Activated CD4-positive, alpha-beta T cell treated with anti-CD3 and anti-CD28 coated beads for 48 hours (primary cell): ENCODE data around the gene POR.
"Not testable (repeated sequence)": the region's sequence is repeated elsewhere in the genome, so short reads cannot be mapped to it uniquely, and the experiment has no call there.

ENCODE experiments used
- DNase-seq: peaks from one replicate; pipeline ENCODE4 v3.0.0-alpha.2; 2020

Gene POR

GRCh38 chr7:75914655-75915415 is at the start of gene POR:
POR (plus strand) TSS chr7:75915155; CDS start chr7:75954002, 38,847 bp downstream.
- DNase-seq = peak; percentile 96

DNA sequence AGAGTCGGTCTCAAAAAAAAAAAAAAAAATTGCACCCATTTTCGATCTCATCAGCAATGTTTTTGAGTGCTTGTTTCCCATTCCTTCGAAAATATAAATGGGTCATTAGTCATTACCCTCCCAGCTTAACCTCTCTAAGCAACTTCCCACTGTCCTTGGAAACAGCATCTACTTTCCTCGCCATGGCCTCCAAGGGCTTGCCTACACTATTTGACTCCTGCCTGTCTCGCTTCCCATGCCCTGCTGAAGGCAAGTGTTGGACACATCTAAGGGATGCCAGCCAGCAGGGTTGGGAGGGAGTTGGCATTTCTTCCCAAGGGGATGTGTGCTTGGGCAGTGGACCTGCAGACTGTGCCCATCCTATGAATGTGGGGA is 48.9 kb upstream of the POR start:
- DNase-seq = no peak

DNA sequence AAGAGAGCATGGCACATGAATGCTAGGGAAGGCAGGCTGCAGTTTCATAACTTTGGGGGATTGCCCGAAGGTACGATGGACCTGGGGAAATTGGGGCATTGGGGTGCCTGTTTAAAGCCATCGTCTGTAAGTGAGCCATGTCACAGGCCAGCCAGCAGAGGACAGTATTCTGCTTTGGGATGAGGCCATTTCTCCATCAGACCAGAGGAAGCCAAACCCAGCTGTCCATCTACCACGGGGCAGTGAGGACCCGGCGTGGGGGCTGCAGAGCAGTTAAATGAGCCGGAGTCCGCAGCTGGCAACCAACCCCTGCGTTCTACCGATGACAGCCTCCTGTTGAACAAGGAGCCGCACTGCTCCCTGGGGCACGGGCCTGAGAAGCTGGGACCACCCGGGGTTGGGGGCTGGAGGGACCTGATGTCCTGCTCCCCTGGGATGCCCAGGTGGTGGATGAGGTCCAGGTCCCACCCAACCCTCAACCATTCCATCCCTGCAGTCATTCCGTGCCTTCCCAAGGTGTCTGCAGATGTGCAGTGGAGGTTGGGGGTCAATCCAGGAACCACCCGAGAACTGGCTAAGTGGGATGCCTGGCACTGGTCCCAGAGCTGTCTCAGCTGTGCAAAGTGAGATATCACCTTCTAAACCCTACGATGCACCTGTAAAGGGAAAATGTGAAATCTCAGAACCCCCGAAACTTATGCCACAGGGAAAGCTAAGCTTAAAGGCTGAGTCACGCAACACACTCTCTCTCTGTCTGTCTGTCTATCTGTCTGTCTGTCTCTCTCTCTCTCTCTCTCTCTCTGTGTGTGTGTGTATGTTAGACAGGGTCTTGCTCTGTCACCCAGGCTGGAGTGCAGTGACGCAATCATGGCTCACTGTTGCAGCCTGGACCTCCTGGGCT is 48.2 kb upstream of the POR start:
- peak; percentile 54 for DNase-seq

DNA sequence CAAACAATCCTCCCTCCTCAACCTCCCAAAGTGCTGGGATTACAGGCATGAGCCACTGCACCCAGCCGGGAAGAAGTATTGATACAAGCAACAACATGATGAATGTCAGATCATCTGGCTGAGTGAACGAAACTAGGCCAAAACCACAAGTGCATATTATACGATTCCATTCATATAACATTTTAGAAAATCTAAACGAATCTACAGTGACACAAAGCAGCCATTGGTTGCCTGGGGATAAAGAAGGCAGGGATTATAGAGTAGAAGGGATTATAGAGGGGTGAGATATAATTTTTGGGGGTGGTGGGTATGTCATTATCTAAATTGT is 47.6 kb upstream of the POR start:
- DNase-seq = no peak

DNA sequence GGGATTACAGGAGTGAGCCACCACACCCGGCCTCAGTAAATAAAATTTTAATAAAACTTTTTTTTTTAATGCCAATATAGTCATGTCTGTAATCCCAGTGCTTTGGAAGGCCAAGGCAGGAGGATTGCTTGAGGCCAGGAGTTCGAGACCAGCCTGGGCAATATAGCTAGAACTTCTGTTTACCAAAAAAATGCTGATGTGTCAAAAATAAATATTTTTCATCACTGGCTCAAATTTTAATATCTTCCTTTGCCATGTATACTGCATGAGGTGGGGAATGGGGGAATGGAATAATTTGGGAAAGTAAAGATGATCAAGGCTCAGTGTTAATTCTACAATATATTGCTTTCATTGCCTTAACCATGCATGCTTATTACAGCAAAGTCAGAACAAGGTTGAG is 46.8 kb upstream of the POR start:
- no peak for DNase-seq

- DNase-seq = peak; percentile 41
Observed at GRCh38 chr7:75869776-75870379, 45.1 kb upstream of the POR start.

DNA sequence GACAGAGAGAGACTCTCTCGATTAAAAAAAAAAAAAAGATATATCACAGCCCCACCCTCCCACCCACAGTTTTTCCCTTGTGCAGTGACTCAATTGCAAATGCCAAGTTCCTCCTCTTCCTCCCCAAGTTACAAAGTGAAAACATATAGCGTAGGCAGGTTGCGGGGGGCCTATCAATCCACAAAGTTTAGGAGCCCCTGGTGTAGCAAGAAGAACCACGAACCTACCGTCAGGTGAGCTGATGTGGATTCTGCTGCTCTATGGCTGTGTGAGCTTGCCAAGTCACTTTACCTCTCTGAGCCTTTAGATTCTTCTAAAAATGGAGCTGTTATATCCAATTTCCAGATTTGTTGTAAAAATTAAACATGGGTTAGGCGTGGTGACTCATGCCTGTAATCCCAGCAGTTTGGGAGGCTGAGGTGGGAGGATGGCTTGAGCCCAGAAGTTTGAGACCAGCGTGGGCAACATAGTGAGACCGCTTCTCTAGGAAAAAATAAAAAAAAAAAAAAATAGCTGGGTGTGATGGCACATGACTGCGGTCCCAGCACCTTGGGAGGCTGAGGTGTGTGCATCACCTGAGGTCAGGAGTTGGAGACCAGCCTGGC is 44.3 kb upstream of the POR start:
- DNase-seq = peak; percentile 37

DNA sequence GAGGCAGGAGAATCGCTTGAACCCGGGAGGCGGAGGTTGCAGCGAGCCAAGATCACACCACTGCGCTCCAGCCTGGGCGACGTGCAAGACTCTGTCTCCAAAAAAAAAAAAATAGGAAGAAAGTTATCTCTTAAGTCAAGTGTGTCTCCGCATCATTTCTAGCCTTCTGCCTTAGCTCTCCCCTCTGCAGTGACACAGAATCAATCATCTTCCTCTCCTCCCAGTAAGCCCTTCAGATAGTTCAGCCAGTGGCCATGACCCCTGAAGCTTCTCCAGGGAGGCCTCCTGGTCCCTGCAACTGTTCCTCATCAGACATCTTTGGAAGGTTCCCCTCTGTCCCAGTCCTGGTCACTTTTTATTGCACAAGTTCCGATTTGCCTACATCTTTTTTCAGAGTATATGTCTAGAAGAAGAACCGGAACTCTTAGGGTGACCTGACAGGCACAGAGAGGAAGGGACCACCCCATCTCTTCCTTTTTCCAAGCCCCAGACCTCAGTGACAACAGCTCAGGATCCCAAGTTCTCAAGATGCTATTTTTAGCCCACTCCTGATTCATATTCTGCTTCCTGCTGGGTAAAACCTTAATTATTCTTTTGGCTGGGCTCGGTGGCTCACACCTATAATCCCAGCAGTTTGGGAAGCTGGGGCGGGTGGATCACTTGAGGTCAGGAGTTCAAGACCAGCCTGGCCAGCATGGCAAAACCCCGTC is 42.7 kb upstream of the POR start:
- no peak for DNase-seq

GRCh38 chr7:75874180-75874579 is 40.8 kb upstream of the POR start:
- not testable (repeated sequence) for DNase-seq

- DNase-seq = no peak
Observed at GRCh38 chr7:75875113-75876080, 39.6 kb upstream of the POR start.

DNA sequence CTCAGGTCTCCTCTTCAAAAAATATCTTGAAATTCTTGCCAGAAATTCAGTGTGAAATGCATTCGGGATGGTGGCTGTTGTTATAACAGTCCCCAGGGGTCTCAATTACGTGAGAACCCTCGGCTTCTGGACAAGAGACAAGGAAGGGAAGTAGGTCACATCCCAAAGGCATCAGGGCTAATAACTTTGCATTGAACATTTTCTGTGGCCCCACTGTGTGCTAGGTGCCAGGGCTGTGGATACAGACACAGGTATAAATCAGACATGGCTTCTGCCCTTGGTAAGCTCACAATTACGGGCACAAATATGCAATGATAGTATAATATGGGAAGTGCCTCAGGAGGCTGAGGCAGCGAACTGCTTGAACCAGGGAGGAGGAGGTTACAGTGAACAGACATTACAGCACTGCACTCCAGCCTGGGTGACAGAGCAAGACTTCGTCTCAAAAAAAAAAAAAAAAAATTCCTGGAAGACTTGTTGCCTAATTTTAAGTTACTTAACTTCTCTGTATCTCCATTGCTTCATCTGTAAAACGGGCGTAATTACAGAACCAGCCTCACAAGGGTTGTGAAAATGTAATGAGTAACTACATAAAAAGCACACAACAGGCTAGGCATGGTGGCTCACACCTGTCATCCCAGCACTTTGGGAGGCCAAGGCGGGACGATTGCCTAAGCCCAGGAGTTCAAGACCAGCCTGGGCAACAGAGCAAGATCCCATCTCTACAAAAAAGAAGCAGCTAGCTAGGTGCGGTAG is 38.7 kb upstream of the POR start:
- DNase-seq = no peak

- no peak for DNase-seq
Observed at GRCh38 chr7:75878312-75878768, 36.6 kb upstream of the POR start.

DNA sequence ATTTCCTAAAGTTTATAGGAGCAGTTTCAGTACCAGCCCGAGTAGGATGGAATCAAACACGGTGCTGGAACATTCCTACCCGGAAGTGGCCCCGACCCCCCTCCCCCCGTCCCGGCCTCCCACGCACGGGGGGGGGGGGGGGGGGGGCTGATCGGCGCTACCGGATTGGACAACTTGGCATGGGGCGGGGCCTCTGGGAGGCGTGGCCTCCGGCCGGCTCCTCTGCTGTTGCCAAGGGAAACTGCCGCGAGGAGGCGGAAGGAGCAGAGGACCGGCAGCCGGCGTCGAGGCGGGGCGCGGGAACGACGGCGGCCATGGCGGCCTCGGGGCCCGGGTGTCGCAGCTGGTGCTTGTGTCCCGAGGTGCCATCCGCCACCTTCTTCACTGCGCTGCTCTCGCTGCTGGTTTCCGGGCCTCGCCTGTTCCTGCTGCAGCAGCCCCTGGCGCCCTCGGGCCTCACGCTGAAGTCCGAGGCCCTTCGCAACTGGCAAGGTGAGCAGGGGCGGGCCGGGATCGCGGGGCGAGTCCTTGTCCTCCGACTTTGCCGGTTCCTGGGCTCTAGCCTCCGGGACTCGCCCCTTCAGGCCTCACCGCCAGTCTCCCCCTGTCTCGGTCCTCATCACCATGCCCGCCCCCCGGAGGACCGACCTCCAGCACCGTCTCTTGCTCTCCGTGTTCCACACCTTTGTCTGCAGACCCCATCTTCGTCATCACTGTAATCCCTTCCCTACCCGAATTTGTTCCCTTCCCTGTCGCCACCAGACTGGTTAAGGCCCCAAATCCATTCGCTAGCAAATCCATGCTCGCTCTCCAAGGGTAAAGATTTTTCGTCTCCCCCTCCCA is 36.0 kb upstream of the POR start, which contains the start of gene RHBDD2:
RHBDD2 (plus strand) TSS at position 266 of the 843 bp plus-strand sequence; CDS start at position 315, 49 bp downstream.
- peak; percentile 98 for DNase-seq

DNA sequence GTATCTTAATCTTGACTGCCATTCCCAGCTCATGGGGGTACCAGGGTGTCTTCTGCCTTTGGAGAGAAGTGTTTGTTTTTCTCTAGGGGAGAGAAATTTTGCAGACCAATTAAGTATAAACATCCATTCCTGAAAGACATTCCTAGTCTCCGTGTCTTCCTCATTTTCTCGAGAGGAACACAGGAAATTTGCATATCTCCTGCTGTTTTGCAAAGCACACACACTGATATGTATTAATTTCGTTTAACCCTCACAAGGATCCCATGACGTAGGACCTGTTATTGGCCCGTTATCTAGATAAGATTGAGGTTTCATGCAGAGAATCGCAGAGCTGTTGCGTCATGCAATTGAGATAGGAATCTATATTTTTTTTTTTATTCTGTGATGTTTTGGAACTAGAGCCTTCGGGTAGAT is 35.2 kb upstream of the POR start:
- DNase-seq = peak; percentile 33

DNA sequence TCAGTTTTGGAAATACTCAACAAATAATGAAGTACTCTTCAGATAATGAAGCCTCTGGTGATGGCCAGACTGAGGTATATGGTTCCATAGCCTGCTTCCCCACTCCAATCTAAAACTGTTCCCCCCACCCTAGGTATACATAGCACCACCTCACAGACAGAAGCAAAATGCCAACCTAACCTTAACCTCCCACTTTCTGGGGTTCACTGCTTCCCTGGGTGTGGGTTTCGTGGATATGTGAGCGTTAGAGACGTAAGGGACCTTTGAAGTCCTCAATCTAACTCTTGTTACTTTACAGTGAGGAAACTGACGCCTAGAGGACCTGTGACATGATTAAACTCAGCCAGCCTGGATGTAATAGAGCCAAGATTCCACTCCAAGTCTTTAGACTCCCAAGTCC is 34.7 kb upstream of the POR start:
- no peak for DNase-seq

DNA sequence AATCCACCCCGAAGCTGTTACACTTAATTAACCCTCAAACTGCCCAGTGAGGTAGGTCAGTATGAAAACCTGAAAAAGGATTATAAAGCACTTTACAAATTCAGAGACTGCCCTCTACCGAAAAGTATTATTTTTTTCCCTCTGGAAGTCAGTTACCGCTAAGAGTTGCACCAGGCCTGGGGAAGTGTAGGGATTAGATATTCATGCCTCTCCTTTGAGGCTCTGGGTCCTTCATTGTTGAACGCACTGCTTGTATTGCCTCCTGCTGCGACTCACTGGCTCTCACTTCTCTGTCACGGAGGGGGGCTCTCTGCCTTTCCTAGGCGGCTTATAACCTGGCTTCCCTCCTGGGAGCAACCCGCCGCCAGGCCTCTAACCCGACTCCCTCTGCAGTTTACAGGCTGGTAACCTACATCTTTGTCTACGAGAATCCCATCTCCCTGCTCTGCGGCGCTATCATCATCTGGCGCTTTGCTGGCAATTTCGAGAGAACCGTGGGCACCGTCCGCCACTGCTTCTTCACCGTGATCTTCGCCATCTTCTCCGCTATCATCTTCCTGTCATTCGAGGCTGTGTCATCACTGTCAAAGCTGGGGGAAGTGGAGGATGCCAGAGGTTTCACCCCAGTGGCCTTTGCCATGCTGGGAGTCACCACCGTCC is 33.4 kb upstream of the POR start:
- DNase-seq = no peak

GRCh38 chr7:75883265-75883824 is 31.6 kb upstream of the POR start:
- DNase-seq = not testable (repeated sequence)

GRCh38 chr7:75884476-75884875 is 30.5 kb upstream of the POR start:
- no peak for DNase-seq

GRCh38 chr7:75885036-75885435 is 29.9 kb upstream of the POR start:
- DNase-seq = no peak
